Pancreas (tissue), 10 donors: Measurements from ENCODE around the gene INTS11. TPM values are rescaled to one million over a fixed set of nuclear protein-coding genes. Genes with fewer than 3 reads are reported as not detected.
A peak's percentile ranks its signal among the peaks of the same experiment; 100 is the strongest.

Experiments used
- ATAC-seq, 4 donors: fragments of 200-7000 bp; cut with Tn5 transposase; one replicate each; pipeline versions ENCODE4 v1.8.0 to v1.9.1; 2020; ENCODE audit warnings: mild to moderate bottlenecking in 4 of 4, moderate library complexity in 4 of 4
- DNase-seq, 6 donors: peaks; one replicate each; pipeline ENCODE4 v3.0.0-alpha.2; 2020
- FAIRE-seq: peaks from 2 replicates; lab custom pipeline; 2012; peaks lifted over from hg19 to GRCh38; lab: Jason Lieb, UNC
- H3K27ac ChIP-seq, 4 donors: fragments of 200-600 bp; sonication (generic); 1 replicate in 3 of 4; 2 replicates in 1 of 4; pipeline versions ENCODE4 v1.5.0 to v1.8.0; 2020
- H3K27me3 ChIP-seq, 4 donors: fragments of 200-600 bp; one replicate each; pipeline ENCODE4 v1.8.0; 2021
- H3K36me3 ChIP-seq, 3 donors: fragments of 200-600 bp; sonication (generic) in 1 of 3; one replicate each; pipeline versions ENCODE4 v1.5.0 to v1.8.0; 2020 to 2021
- H3K4me1 ChIP-seq, 3 donors: fragments of 200-600 bp; one replicate each; pipeline ENCODE4 v1.8.0; 2021
- H3K4me3 ChIP-seq, 4 donors: fragments of 200-600 bp; sonication (generic) in 2 of 4; one replicate each; pipeline versions ENCODE4 v1.5.0 to v1.8.0; 2020 to 2021
- H3K9me3 ChIP-seq, 4 donors: fragments of 200-600 bp; one replicate each; pipeline ENCODE4 v1.8.0; 2021
- CTCF ChIP-seq, 4 donors: fragments of 200-600 bp; sonication (generic) in 3 of 4; IDR thresholded peaks; one replicate each; pipeline versions ENCODE4 v1.5.0 to v1.8.0; 2021; ENCODE audit warnings: antibody characterized with exemption in 4 of 4
- WGBS, 2 donors: extraction: QIAGEN DNeasy Blood & Tissue Kit; methylation state at CpG; one replicate each; pipeline ENCODE4 v1.1.7; 2013; 5-methylcytosine and 5-hydroxymethylcytosine counted together
- intact Hi-C, 3 donors: fragments of 100-400 bp; cut with DNase I; formaldehyde crosslinking; loops; one replicate each; pipeline versions ENCODE4 v1.11.1 to v1.14.2; 2022
- polyA plus RNA-seq, 2 donors: library from polyadenylated mRNA; stranded (reverse); fragments of 200-250 nt; gene quantifications; one replicate each; pipeline ENCODE4 v1.2.3, GENCODE V29; 2013
- total RNA-seq, 6 donors: library from RNA; stranded (reverse); fragmentation: NEBNext Ultra II Directional in 4 of 6; extraction: Animal tissue kit (Norgen Biotek cat#: 25700) in 4 of 6; gene quantifications; one replicate each; pipeline versions ENCODE4 v1.2.1 to v1.2.4, GENCODE V29; 2021 to 2023
- donor health status: healthy with polysubstance abuse.
- donor health status: DM: no; HTN: no; CAD: no; lungs with moderate emphysema.
- donor health status: DM: no; HTN: no; CAD: no.
- donor health status: control.
- donor health status: control.
- donor health status: Bipolar disorder and iron deficiency.
- donor health status: DM: yes; HTN: yes; CAD: no.
- donor health status: DM: no; HTN: no; CAD: no.
- donor health status: DM: no; HTN: no; CAD: no.
- donor health status: DM: yes; HTN: yes; CAD: no.

INTS11 gene
- total RNA-seq: 10 to 100 TPM; 33.4 to 60.5 (median 56.8) TPM
- polyA plus RNA-seq: 100 to 1,000 TPM; 268 to 311 TPM

- intact Hi-C loops: no loop called here
- Histone ChIP-seq H3K27me3 (no peaks in the 10 kb centered on the region), H3K4me3 (peak within 1 kb of the TSS; percentile 93 to 99 (median 97)), H3K9me3 (no peaks in the 10 kb centered on the region), H3K4me1 (peaks cover 6 to 19% (median 18%) of the 10 kb centered on the region in 3 donors), H3K36me3 (no peaks in the 10 kb centered on the region), H3K27ac (peak within 1 kb of the TSS; percentile 81 to 90 (median 84))
- DNase-seq (peak; percentile 92 to 99 (median 96)), FAIRE-seq (no peak), ATAC-seq (peak; percentile 86 to 95 (median 90))
- no peak for TF ChIP-seq CTCF (IDR thresholded peaks at IDR 0.05)
- 0% methylated on average over 49 to 84 of the region's 84 CpGs for WGBS, 2 donors
Observed at GRCh38 chr1:1324524-1325287, at the start of gene INTS11, which contains the start of gene CPTP. Gene INTS11, minus strand, starts transcription at chr1:1324660. Its CDS starts 52 bp downstream, at chr1:1324608. Gene CPTP, plus strand, starts transcription at chr1:1324802. Its CDS starts 2,109 bp downstream, at chr1:1326911.

- Histone ChIP-seq H3K27me3 (no peaks in the 10 kb centered on the region), H3K36me3 (no peaks in the 10 kb centered on the region), H3K27ac (peak overlapping the region in 2 of 4 donors; percentile 87 to 93), H3K4me1 (peaks cover 6 to 26% (median 13%) of the 10 kb centered on the region in 3 donors), H3K4me3 (peak overlapping the region; percentile 95 to 100 (median 96)), H3K9me3 (no peaks in the 10 kb centered on the region)
- DNase-seq (peak in 3 of 6 donors; percentile 60 to 83 (median 64)), ATAC-seq (no peak), FAIRE-seq (no peak)
- intact Hi-C loops: no loop called here
- TF ChIP-seq CTCF (IDR thresholded peaks at IDR 0.05): no peak
- WGBS, 2 donors: 36 to 37% methylated on average over 50 to 52 of the region's 52 CpGs
Observed at GRCh38 chr1:1373815-1374588, 49.5 kb upstream of the INTS11 start.

- intact Hi-C loops: no loop called here
- WGBS, 2 donors: 73 to 77% methylated on average over 26 of the region's 26 CpGs
- peak overlapping the region in 2 of 4 donors; percentile 95 to 98 for H3K4me3 ChIP-seq
- H3K27me3 ChIP-seq: no peaks in the 10 kb centered on the region
- no peaks in the 10 kb centered on the region for H3K36me3 ChIP-seq
- peak in 2 of 6 donors; percentile 61 to 75 for DNase-seq
- no peaks in the 10 kb centered on the region for H3K9me3 ChIP-seq
- no peak for FAIRE-seq
- H3K27ac ChIP-seq: no peak overlapping the region
- H3K4me1 ChIP-seq: peaks cover 6 to 26% (median 13%) of the 10 kb centered on the region in 3 donors
- ATAC-seq: no peak
- no peak for TF ChIP-seq CTCF (IDR thresholded peaks at IDR 0.05)
Observed at GRCh38 chr1:1373051-1373814, 48.8 kb upstream of the INTS11 start.

- Histone ChIP-seq H3K27me3 (no peaks in the 10 kb centered on the region), H3K9me3 (no peaks in the 10 kb centered on the region), H3K4me1 (peaks cover 6 to 26% (median 13%) of the 10 kb centered on the region in 3 donors), H3K27ac (peak overlapping the region in 1 of 4 donors; percentile 33), H3K36me3 (no peaks in the 10 kb centered on the region), H3K4me3 (no peak overlapping the region)
- intact Hi-C loops: no loop called here
- FAIRE-seq (no peak), DNase-seq (peak; percentile 68 to 93 (median 83)), ATAC-seq (peak; percentile 39 to 61 (median 54))
- 23 to 25% methylated on average over 25 to 26 of the region's 26 CpGs for WGBS, 2 donors
- peak; percentile 94 to 98 (median 96) for TF ChIP-seq CTCF (IDR thresholded peaks at IDR 0.05)
Observed at GRCh38 chr1:1371746-1372711, 47.6 kb upstream of the INTS11 start.
